WTC11 (cell line): Measurements from ENCODE around the gene PDCD6IP. TPM values are rescaled to one million over a fixed set of nuclear protein-coding genes. Genes with fewer than 3 reads are reported as not detected.

Experiments used
- ATAC-seq: fragments of 200-7000 bp; cut with Tn5 transposase; 2 replicates; pipeline ENCODE4 v1.10.0; 2021; ENCODE audit warnings: mild to moderate bottlenecking, moderate library complexity
- CTCF ChIA-PET: fragments of 300-600 bp; sonication (Branson Sonifier 250); formaldehyde crosslinking; loops from one replicate; lab custom pipeline; 2021; ENCODE audit warnings: antibody characterized with exemption; lab: Charles Lee
- POLR2A ChIA-PET: fragments of 350-600 bp; sonication (Branson Sonifier 250); formaldehyde crosslinking; loops from one replicate; lab custom pipeline; 2021; ENCODE audit warnings: antibody characterized with exemption; lab: Charles Lee
- DNase-seq: peaks from one replicate; pipeline ENCODE4 v3.0.0; 2021; ENCODE audit warnings: low spot score
- H3K27ac Mint-ChIP-seq: 2 replicates; pipeline ENCODE4 v1.8.0; 2021; ENCODE audit warnings: mixed read lengths
- H3K27me3 Mint-ChIP-seq: 2 replicates; pipeline ENCODE4 v1.8.0; 2021; ENCODE audit warnings: low read depth, mild to moderate bottlenecking, moderate library complexity, mixed read lengths
- H3K36me3 Mint-ChIP-seq: 2 replicates; pipeline ENCODE4 v1.8.0; 2021; ENCODE audit warnings: mixed read lengths
- H3K4me1 Mint-ChIP-seq: 2 replicates; pipeline ENCODE4 v1.8.0; 2022; ENCODE audit warnings: mixed read lengths
- H3K4me3 Mint-ChIP-seq: 2 replicates; pipeline ENCODE4 v1.8.0; 2021; ENCODE audit warnings: mild to moderate bottlenecking, moderate library complexity, mixed read lengths
- H3K9me3 Mint-ChIP-seq: 2 replicates; pipeline ENCODE4 v1.8.0; 2021; ENCODE audit warnings: mixed read lengths
- ARID4B ChIP-seq: sonication (generic); formaldehyde crosslinking; IDR thresholded peaks from 2 replicates; pipeline ENCODE4 v1.8.0; 2023; ENCODE audit warnings: missing genetic modification reagents, mild to moderate bottlenecking, borderline replicate concordance
- ELF4 ChIP-seq: sonication (generic); formaldehyde crosslinking; IDR thresholded peaks from 2 replicates; pipeline ENCODE4 v1.8.1; 2022; ENCODE audit warnings: low read depth, mild to moderate bottlenecking, moderate library complexity, missing genetic modification reagents
- GABPB1 ChIP-seq: sonication (generic); formaldehyde crosslinking; IDR thresholded peaks from 2 replicates; pipeline ENCODE4 v1.8.1; 2023; ENCODE audit warnings: mild to moderate bottlenecking, missing genetic modification reagents
- SP1 ChIP-seq: sonication (generic); formaldehyde crosslinking; conservative IDR thresholded peaks from 2 replicates; pipeline ENCODE4 v1.8.1; 2022; ENCODE audit warnings: missing genetic modification reagents
- ZBTB21 ChIP-seq: sonication (generic); formaldehyde crosslinking; IDR thresholded peaks from 2 replicates; pipeline ENCODE4 v1.8.1; 2023; ENCODE audit warnings: mild to moderate bottlenecking, missing genetic modification reagents, borderline replicate concordance
- ZNF263 ChIP-seq: sonication (generic); formaldehyde crosslinking; IDR thresholded peaks from 2 replicates; pipeline ENCODE4 v1.8.1; 2022; ENCODE audit warnings: low read depth, mild to moderate bottlenecking, moderate library complexity, missing genetic modification reagents
- ZNF281 ChIP-seq: sonication (generic); formaldehyde crosslinking; IDR thresholded peaks from 2 replicates; pipeline ENCODE4 v1.8.0; 2023; ENCODE audit warnings: mild to moderate bottlenecking, missing genetic modification reagents
- total RNA-seq: library from RNA; stranded (reverse); gene quantifications from 3 replicates; pipeline ENCODE4 v1.2.3, GENCODE V29; 2021
- TF ChIP-seq, protein P1 (sequence below): sonication (generic); formaldehyde crosslinking; conservative IDR thresholded peaks from 2 replicates; pipeline ENCODE4 v1.8.1; 2022; ENCODE audit warnings: mild to moderate bottlenecking, missing genetic modification reagents
- TF ChIP-seq, protein P2 (sequence below): fragments of 250-450 bp; sonication (Bioruptor Pico); IDR thresholded peaks from 2 replicates; pipeline ENCODE4 v2.1.2; 2022; ENCODE audit warnings: mild to moderate bottlenecking, moderate library complexity
- TF ChIP-seq, protein P3 (sequence below): sonication (generic); formaldehyde crosslinking; IDR thresholded peaks from 2 replicates; pipeline ENCODE4 v1.8.1; 2023; ENCODE audit warnings: mild to moderate bottlenecking, missing genetic modification reagents
- TF ChIP-seq, protein P4 (sequence below): sonication (generic); formaldehyde crosslinking; IDR thresholded peaks from 2 replicates; pipeline ENCODE4 v1.8.1; 2023; ENCODE audit warnings: mild to moderate bottlenecking, moderate library complexity, missing genetic modification reagents
- TF ChIP-seq, protein P5 (sequence below): sonication (generic); formaldehyde crosslinking; IDR thresholded peaks from 2 replicates; pipeline ENCODE4 v1.8.1; 2023; ENCODE audit warnings: mild to moderate bottlenecking, missing genetic modification reagents, borderline replicate concordance
- TF ChIP-seq, protein P6 (sequence below): sonication (generic); formaldehyde crosslinking; IDR thresholded peaks from 2 replicates; pipeline ENCODE4 v1.8.1; 2022; ENCODE audit warnings: low read depth, mild to moderate bottlenecking, moderate library complexity, missing genetic modification reagents, borderline replicate concordance

Gene PDCD6IP
- total RNA-seq, 1 experiment from 2014 or later: 173 TPM

- no peak for TF ChIP-seq ZNF281
- TF ChIP-seq SP1 (CRISPR knock-in tag): no peak
- no peak for TF ChIP-seq ZBTB21
Observed at GRCh38 chr3:33803894-33804526, 5.6 kb downstream of the PDCD6IP start (continued).

DNA sequence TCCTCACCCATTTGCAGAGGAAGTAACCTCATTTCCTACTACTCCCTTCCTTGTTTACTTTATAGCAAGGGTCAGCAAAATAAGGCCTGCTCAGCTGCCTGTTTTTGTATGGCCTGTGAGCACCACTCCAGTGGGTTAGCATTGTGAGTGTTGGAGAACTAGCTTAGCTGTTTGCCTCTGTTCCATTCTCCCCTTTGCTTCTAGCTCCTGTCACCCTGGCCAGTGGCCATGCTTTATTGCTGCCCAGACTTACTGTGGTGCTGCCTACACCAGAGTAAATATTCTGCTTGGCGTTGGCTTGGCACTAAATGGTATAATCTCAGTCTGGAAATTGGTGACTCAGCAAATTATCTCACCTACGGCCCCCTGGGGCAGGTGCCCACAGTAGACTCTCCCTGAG is 8.8 kb downstream of the PDCD6IP start:
- H3K27me3 Mint-ChIP-seq: no peaks in the 10 kb centered on the region
- H3K36me3 Mint-ChIP-seq: peaks cover 23% of the 10 kb centered on the region
- H3K4me3 Mint-ChIP-seq: no peak overlapping the region
- H3K27ac Mint-ChIP-seq: 0 out of 2 replicates have a peak overlapping the region, but pooled peaks have one; percentile 41
- TF ChIP-seq, protein P1, sequence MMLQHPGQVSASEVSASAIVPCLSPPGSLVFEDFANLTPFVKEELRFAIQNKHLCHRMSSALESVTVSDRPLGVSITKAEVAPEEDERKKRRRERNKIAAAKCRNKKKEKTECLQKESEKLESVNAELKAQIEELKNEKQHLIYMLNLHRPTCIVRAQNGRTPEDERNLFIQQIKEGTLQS (CRISPR knock-in tag): no peak
- TF ChIP-seq, protein P2, sequence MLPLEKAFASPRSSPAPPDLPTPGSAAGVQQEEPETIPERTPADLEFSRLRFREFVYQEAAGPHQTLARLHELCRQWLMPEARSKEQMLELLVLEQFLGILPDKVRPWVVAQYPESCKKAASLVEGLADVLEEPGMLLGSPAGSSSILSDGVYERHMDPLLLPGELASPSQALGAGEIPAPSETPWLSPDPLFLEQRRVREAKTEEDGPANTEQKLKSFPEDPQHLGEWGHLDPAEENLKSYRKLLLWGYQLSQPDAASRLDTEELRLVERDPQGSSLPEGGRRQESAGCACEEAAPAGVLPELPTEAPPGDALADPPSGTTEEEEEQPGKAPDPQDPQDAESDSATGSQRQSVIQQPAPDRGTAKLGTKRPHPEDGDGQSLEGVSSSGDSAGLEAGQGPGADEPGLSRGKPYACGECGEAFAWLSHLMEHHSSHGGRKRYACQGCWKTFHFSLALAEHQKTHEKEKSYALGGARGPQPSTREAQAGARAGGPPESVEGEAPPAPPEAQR (CRISPR knock-in tag): no peak
- TF ChIP-seq, protein P3, sequence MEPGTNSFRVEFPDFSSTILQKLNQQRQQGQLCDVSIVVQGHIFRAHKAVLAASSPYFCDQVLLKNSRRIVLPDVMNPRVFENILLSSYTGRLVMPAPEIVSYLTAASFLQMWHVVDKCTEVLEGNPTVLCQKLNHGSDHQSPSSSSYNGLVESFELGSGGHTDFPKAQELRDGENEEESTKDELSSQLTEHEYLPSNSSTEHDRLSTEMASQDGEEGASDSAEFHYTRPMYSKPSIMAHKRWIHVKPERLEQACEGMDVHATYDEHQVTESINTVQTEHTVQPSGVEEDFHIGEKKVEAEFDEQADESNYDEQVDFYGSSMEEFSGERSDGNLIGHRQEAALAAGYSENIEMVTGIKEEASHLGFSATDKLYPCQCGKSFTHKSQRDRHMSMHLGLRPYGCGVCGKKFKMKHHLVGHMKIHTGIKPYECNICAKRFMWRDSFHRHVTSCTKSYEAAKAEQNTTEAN (CRISPR knock-in tag): no peak
- TF ChIP-seq ARID4B (no peak), GABPB1 (no peak), ELF4 (CRISPR knock-in tag) (no peak), ZNF263 (CRISPR knock-in tag) (no peak)
- TF ChIP-seq, protein P4, sequence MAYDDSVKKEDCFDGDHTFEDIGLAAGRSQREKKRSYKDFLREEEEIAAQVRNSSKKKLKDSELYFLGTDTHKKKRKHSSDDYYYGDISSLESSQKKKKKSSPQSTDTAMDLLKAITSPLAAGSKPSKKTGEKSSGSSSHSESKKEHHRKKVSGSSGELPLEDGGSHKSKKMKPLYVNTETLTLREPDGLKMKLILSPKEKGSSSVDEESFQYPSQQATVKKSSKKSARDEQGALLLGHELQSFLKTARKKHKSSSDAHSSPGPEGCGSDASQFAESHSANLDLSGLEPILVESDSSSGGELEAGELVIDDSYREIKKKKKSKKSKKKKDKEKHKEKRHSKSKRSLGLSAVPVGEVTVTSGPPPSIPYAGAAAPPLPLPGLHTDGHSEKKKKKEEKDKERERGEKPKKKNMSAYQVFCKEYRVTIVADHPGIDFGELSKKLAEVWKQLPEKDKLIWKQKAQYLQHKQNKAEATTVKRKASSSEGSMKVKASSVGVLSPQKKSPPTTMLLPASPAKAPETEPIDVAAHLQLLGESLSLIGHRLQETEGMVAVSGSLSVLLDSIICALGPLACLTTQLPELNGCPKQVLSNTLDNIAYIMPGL (CRISPR knock-in tag): no peak
- TF ChIP-seq, protein P5, sequence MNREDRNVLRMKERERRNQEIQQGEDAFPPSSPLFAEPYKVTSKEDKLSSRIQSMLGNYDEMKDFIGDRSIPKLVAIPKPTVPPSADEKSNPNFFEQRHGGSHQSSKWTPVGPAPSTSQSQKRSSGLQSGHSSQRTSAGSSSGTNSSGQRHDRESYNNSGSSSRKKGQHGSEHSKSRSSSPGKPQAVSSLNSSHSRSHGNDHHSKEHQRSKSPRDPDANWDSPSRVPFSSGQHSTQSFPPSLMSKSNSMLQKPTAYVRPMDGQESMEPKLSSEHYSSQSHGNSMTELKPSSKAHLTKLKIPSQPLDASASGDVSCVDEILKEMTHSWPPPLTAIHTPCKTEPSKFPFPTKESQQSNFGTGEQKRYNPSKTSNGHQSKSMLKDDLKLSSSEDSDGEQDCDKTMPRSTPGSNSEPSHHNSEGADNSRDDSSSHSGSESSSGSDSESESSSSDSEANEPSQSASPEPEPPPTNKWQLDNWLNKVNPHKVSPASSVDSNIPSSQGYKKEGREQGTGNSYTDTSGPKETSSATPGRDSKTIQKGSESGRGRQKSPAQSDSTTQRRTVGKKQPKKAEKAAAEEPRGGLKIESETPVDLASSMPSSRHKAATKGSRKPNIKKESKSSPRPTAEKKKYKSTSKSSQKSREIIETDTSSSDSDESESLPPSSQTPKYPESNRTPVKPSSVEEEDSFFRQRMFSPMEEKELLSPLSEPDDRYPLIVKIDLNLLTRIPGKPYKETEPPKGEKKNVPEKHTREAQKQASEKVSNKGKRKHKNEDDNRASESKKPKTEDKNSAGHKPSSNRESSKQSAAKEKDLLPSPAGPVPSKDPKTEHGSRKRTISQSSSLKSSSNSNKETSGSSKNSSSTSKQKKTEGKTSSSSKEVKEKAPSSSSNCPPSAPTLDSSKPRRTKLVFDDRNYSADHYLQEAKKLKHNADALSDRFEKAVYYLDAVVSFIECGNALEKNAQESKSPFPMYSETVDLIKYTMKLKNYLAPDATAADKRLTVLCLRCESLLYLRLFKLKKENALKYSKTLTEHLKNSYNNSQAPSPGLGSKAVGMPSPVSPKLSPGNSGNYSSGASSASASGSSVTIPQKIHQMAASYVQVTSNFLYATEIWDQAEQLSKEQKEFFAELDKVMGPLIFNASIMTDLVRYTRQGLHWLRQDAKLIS (CRISPR knock-in tag): no peak
- TF ChIP-seq, protein P6, sequence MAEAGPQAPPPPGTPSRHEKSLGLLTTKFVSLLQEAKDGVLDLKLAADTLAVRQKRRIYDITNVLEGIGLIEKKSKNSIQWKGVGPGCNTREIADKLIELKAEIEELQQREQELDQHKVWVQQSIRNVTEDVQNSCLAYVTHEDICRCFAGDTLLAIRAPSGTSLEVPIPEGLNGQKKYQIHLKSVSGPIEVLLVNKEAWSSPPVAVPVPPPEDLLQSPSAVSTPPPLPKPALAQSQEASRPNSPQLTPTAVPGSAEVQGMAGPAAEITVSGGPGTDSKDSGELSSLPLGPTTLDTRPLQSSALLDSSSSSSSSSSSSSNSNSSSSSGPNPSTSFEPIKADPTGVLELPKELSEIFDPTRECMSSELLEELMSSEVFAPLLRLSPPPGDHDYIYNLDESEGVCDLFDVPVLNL: no peak
- no peak; the same call in 1 of the 2 replicates for ATAC-seq
- peaks cover 48% of the 10 kb centered on the region for H3K4me1 Mint-ChIP-seq
- H3K9me3 Mint-ChIP-seq: peaks cover 21% of the 10 kb centered on the region
- CTCF ChIA-PET: interaction anchor here (1.7 kb wide), 1 partner anchor 20 kb away, joined by 3 read pairs; no protein-coding TSS in a partner anchor
- DNase-seq: no peak
- POLR2A ChIA-PET: no interaction called here
